SH-SY5Y (cell line): ENCODE measurements around the gene STYX.

ENCODE experiments used
- GATA2 ChIP-seq: IDR thresholded peaks from 2 replicates; pipeline ENCODE4 v1.6.1; 2011; ENCODE audit warnings: mild to moderate bottlenecking, low read depth, low read length
- GATA3 ChIP-seq: IDR thresholded peaks from 2 replicates; pipeline ENCODE4 v1.6.1; 2011; ENCODE audit warnings: low read depth, mild to moderate bottlenecking, low read length, moderate library complexity

DNA sequence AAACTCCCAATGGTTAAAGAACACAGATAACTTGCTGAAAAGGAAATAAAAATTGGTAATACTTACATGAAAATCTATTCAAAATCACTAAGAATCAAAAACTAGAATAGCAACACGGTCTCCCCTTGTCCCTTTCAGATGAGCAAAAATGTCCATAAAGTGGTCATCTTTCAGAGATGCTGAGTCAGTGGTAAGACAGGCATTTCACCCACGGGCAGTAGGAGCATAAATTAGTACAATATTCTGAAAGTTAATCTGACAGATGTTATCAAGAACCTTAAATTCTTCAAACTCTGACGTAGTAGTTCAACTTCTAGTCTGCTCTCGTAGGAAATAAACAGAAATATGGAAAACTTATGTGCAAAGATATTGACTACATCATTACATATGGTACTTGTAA is 94.5 kb downstream of the STYX start:
- no peak for TF ChIP-seq GATA3
- TF ChIP-seq GATA2: no peak
